ENCODE data around the gene AP1G2. TPM values are rescaled to one million over a fixed set of nuclear protein-coding genes. Genes with fewer than 3 reads are reported as not detected.

AP1G2 gene
- polyA plus RNA-seq, 1 of the 3 experiments (the other 2 are of a cell fraction), result 88.3 TPM

DNA sequence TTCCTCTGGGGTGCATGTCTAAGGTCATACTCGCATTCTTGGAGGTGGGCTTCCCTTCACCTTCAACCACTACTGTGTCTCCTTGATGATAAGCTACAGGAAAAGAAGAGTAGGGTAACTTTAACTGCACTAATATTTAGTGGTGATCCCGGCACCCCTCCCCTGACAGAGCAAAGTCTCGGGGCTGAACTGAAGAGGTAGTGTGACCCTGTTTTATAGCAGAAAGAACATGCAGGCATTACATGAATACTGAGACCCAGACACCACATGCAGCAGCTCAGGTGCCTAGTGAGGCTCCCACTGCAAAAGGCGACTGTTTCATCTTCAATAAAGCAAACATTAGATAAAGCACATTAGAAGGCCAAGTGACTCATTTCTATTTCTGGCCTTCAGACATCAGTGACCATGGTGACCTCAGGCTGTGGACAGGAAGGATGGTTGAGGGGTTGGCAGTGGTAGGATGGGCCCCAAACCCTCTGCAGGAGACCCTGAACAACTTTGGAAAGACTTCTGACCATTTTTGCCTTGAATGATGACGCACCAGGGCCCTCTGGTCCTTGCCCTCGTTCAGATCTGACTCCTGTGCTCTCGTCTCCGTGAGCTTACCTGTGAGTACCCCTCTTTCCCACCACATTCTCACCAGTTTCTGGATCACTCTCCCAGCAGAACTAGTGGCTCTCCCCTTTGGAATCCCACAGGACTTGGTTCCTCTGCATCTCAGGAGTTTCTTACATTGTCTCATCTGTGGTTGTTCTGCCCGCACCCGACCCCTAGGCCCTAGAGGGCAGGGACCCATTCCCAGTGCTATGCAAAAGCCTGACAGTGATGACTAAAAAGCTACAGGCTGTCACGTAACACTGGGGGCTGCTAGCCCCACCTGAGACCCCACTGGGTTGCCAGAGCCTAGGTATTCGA lies 34.8 kb upstream of the AP1G2 start (continued):
- no peak for TF ChIP-seq YY1 (IDR thresholded peaks at IDR 0.05; ENCODE audit: low read depth)

DNA sequence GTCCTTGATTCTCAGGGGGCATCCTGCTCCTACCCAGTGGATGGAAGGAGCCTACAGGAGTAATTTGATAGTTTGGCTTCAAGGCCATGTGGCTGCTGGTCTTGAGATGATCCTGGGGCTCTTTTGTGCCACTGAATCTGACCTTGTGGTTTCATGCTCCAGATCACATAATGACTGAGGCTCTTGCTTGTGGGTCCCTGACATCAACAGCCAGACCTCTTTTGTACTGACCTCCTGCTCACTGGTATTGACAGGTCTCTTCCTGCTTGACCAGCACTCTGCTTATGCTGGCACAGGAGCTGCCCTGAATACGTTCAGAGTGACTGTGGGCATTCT lies 34.2 kb upstream of the AP1G2 start:
- no peaks in the 10 kb centered on the region for H3K27me3 ChIP-seq (ENCODE audit: insufficient read depth)
- no peaks in the 10 kb centered on the region for H3K4me1 ChIP-seq (ENCODE audit: control insufficient read depth in 1 of 2, insufficient read depth in 2 of 2, low read depth in 1 of 2, low read length in 1 of 2)
- H2AFZ ChIP-seq (ENCODE audit: low read depth), result no peak overlapping the region
- no peak overlapping the region for H3K4me2 ChIP-seq
- no peaks in the 10 kb centered on the region for H3K9me2 ChIP-seq
- DNase-seq, result no peak
- CTCF ChIA-PET, result interaction anchor here (0.7 to 2.5 kb wide), 4 partner anchors 13 to 62 kb away, joined by 3 to 9 read pairs (median 4); no protein-coding TSS in a partner anchor
- no peaks in the 10 kb centered on the region for H3K9me3 ChIP-seq
- POLR2A ChIA-PET, result no interaction called here
- H3K27ac ChIP-seq (ENCODE audit: low read depth in 2 of 2, low read length in 1 of 2), result no peak overlapping the region
- H4K20me1 ChIP-seq (ENCODE audit: insufficient read depth), result no peaks in the 10 kb centered on the region; the same call in 1 of the 2 replicates
- no peak overlapping the region for H3K4me3 ChIP-seq (ENCODE audit: low read depth in 2 of 2, low read length in 1 of 2)
- H3K9ac ChIP-seq, result no peak overlapping the region
- H3F3A ChIP-seq (replicated peaks; ENCODE audit: insufficient read depth), result no peaks in the 10 kb centered on the region
- 14% methylated on average over 1 of the region's 1 CpG for WGBS (ENCODE audit: low lambda C conversion rate)
- no peaks in the 10 kb centered on the region for H3K36me3 ChIP-seq (replicated peaks in 1 of 2; ENCODE audit: control insufficient read depth in 1 of 2, insufficient read depth in 2 of 2, low read length in 1 of 2)
- TF ChIP-seq NFIC (IDR thresholded peaks at IDR 0.05; ENCODE audit: borderline replicate concordance) (no peak), FOSL2 (IDR thresholded peaks at IDR 0.05; ENCODE audit: borderline replicate concordance, low read depth) (no peak), GABPA (IDR thresholded peaks at IDR 0.05; ENCODE audit: low read depth) (no peak), ELF1 (IDR thresholded peaks at IDR 0.05) (no peak), POLR2AphosphoS5 (IDR thresholded peaks at IDR 0.05; ENCODE audit: low read depth, low read length) (no peak)
- TF ChIP-seq, protein P1, sequence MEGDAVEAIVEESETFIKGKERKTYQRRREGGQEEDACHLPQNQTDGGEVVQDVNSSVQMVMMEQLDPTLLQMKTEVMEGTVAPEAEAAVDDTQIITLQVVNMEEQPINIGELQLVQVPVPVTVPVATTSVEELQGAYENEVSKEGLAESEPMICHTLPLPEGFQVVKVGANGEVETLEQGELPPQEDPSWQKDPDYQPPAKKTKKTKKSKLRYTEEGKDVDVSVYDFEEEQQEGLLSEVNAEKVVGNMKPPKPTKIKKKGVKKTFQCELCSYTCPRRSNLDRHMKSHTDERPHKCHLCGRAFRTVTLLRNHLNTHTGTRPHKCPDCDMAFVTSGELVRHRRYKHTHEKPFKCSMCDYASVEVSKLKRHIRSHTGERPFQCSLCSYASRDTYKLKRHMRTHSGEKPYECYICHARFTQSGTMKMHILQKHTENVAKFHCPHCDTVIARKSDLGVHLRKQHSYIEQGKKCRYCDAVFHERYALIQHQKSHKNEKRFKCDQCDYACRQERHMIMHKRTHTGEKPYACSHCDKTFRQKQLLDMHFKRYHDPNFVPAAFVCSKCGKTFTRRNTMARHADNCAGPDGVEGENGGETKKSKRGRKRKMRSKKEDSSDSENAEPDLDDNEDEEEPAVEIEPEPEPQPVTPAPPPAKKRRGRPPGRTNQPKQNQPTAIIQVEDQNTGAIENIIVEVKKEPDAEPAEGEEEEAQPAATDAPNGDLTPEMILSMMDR (IDR thresholded peaks at IDR 0.05), result no peak
- no peaks in the 10 kb centered on the region for H3K79me2 ChIP-seq (ENCODE audit: insufficient read depth)

DNA sequence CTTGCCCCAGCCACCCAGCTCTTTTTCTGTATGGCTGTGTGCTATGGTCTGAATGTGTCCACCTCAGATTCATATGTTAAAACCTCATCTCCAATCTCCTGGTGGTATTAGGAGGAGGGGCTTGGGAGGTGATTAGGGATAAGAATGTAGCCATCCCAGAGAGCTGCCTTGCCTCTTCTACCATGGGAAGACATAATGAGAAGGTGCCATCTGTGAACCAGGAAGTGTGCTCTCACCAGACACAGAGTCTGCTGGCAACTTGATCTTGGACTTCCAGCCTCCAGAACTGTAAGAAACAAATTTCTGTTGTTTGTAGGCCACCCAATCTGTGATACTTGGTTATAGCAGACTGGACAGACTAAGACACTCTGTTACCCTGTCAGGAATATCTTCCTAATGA lies 33.8 kb upstream of the AP1G2 start:
- H3K4me2 ChIP-seq, result no peak overlapping the region
- no peaks in the 10 kb centered on the region for H3K27me3 ChIP-seq (ENCODE audit: insufficient read depth)
- H3K27ac ChIP-seq (ENCODE audit: low read depth in 2 of 2, low read length in 1 of 2), result no peak overlapping the region
- no peaks in the 10 kb centered on the region for H3K4me1 ChIP-seq (ENCODE audit: control insufficient read depth in 1 of 2, insufficient read depth in 2 of 2, low read depth in 1 of 2, low read length in 1 of 2)
- TF ChIP-seq SMC3 (IDR thresholded peaks at IDR 0.05; ENCODE audit: low read depth, low read length) (no peak), MXI1 (IDR thresholded peaks at IDR 0.05; ENCODE audit: low read depth, low read length) (no peak)
- TF ChIP-seq, protein P2, sequence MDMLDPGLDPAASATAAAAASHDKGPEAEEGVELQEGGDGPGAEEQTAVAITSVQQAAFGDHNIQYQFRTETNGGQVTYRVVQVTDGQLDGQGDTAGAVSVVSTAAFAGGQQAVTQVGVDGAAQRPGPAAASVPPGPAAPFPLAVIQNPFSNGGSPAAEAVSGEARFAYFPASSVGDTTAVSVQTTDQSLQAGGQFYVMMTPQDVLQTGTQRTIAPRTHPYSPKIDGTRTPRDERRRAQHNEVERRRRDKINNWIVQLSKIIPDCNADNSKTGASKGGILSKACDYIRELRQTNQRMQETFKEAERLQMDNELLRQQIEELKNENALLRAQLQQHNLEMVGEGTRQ (IDR thresholded peaks at IDR 0.05; ENCODE audit: borderline replicate concordance, low read depth, low read length), result no peak
- TF ChIP-seq, protein P3, sequence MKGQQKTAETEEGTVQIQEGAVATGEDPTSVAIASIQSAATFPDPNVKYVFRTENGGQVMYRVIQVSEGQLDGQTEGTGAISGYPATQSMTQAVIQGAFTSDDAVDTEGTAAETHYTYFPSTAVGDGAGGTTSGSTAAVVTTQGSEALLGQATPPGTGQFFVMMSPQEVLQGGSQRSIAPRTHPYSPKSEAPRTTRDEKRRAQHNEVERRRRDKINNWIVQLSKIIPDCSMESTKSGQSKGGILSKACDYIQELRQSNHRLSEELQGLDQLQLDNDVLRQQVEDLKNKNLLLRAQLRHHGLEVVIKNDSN (IDR thresholded peaks at IDR 0.05; ENCODE audit: borderline replicate concordance, low read depth), result no peak
- no peaks in the 10 kb centered on the region for H3K9me3 ChIP-seq
- no peaks in the 10 kb centered on the region for H3K79me2 ChIP-seq (ENCODE audit: insufficient read depth)
- H3K9ac ChIP-seq, result no peak overlapping the region
- no peak overlapping the region for H3K4me3 ChIP-seq (ENCODE audit: low read depth in 2 of 2, low read length in 1 of 2)
- H3K9me2 ChIP-seq, result no peaks in the 10 kb centered on the region
- no peak overlapping the region for H2AFZ ChIP-seq (ENCODE audit: low read depth)
- H4K20me1 ChIP-seq (ENCODE audit: insufficient read depth), result no peaks in the 10 kb centered on the region; the same call in 1 of the 2 replicates
- no peak for DNase-seq
- no peaks in the 10 kb centered on the region for H3K36me3 ChIP-seq (replicated peaks in 1 of 2; ENCODE audit: control insufficient read depth in 1 of 2, insufficient read depth in 2 of 2, low read length in 1 of 2)
- CTCF ChIA-PET, result interaction anchor here (0.7 to 1.7 kb wide), 4 partner anchors 12 to 309 kb away, joined by 3 to 4 read pairs (median 4); no protein-coding TSS in a partner anchor
- no peaks in the 10 kb centered on the region for H3F3A ChIP-seq (replicated peaks; ENCODE audit: insufficient read depth)
- POLR2A ChIA-PET, result no interaction called here
